Measurements from ENCODE around the gene ZNF619.

GRCh38 chr3:40518067-40518466 lies 41.1 kb downstream of the ZNF619 start:
- TF ChIP-seq CTCF (CRISPR knock-in tag; IDR thresholded peaks at IDR 0.05) (no peak), TAF1 (CRISPR knock-in tag; IDR thresholded peaks at IDR 0.05) (no peak), POLR2AphosphoS5 (IDR thresholded peaks at IDR 0.05; ENCODE audit: low read depth, low read length) (no peak), DPF2 (CRISPR knock-in tag; IDR thresholded peaks at IDR 0.05; ENCODE audit: borderline replicate concordance, low read depth) (no peak), RFX5 (IDR thresholded peaks at IDR 0.05; ENCODE audit: low read depth, low read length) (no peak), ATF3 (CRISPR knock-in tag; IDR thresholded peaks at IDR 0.05) (no peak), ZNF274 (CRISPR knock-in tag; IDR thresholded peaks at IDR 0.05) (no peak), KAT7 (CRISPR knock-in tag; IDR thresholded peaks at IDR 0.05; ENCODE audit: borderline replicate concordance) (no peak), ZNF138 (CRISPR knock-in tag; IDR thresholded peaks at IDR 0.05; ENCODE audit: low read depth) (no peak)
- TF ChIP-seq, protein P1, sequence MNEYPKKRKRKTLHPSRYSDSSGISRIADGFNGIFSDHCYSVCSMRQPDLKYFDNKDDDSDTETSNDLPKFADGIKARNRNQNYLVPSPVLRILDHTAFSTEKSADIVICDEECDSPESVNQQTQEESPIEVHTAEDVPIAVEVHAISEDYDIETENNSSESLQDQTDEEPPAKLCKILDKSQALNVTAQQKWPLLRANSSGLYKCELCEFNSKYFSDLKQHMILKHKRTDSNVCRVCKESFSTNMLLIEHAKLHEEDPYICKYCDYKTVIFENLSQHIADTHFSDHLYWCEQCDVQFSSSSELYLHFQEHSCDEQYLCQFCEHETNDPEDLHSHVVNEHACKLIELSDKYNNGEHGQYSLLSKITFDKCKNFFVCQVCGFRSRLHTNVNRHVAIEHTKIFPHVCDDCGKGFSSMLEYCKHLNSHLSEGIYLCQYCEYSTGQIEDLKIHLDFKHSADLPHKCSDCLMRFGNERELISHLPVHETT (CRISPR knock-in tag; conservative IDR thresholded peaks at IDR 0.05), result no peak
- TF ChIP-seq, protein P2, sequence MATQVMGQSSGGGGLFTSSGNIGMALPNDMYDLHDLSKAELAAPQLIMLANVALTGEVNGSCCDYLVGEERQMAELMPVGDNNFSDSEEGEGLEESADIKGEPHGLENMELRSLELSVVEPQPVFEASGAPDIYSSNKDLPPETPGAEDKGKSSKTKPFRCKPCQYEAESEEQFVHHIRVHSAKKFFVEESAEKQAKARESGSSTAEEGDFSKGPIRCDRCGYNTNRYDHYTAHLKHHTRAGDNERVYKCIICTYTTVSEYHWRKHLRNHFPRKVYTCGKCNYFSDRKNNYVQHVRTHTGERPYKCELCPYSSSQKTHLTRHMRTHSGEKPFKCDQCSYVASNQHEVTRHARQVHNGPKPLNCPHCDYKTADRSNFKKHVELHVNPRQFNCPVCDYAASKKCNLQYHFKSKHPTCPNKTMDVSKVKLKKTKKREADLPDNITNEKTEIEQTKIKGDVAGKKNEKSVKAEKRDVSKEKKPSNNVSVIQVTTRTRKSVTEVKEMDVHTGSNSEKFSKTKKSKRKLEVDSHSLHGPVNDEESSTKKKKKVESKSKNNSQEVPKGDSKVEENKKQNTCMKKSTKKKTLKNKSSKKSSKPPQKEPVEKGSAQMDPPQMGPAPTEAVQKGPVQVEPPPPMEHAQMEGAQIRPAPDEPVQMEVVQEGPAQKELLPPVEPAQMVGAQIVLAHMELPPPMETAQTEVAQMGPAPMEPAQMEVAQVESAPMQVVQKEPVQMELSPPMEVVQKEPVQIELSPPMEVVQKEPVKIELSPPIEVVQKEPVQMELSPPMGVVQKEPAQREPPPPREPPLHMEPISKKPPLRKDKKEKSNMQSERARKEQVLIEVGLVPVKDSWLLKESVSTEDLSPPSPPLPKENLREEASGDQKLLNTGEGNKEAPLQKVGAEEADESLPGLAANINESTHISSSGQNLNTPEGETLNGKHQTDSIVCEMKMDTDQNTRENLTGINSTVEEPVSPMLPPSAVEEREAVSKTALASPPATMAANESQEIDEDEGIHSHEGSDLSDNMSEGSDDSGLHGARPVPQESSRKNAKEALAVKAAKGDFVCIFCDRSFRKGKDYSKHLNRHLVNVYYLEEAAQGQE (IDR thresholded peaks at IDR 0.05; ENCODE audit: borderline replicate concordance in 1 of 2, low read depth in 1 of 2, low read length in 2 of 2), result no peak

All from HepG2 (cell line).